Loucy (cell line): ENCODE measurements around the gene LSM7.

Experiments
- H2AFZ ChIP-seq: fragments of 200-600 bp; sonication (generic); 2 replicates; pipeline ENCODE4 v1.6.0; 2016; ENCODE audit warnings: antibody characterized with exemption, mild to moderate bottlenecking, low read length, moderate library complexity
- H3F3A ChIP-seq: fragments of 200-600 bp; 2 replicates; pipeline ENCODE4 v1.6.0; 2016; ENCODE audit warnings: antibody characterized with exemption, low read depth, mild to moderate bottlenecking
- H3K27me3 ChIP-seq: fragments of 200-600 bp; sonication (generic); 2 replicates; pipeline ENCODE4 v1.6.1; 2014; ENCODE audit warnings: low read length, mild to moderate bottlenecking; ENCODE audit not compliant: insufficient read depth, poor library complexity, severe bottlenecking
- H3K36me3 ChIP-seq: fragments of 200-600 bp; sonication (generic); 2 replicates; pipeline ENCODE4 v1.6.1; 2016; ENCODE audit warnings: low read length; ENCODE audit not compliant: insufficient read depth
- H3K4me1 ChIP-seq: fragments of 200-600 bp; sonication (generic); 2 replicates; pipeline ENCODE4 v1.5.1; 2014; ENCODE audit warnings: low read length, mild to moderate bottlenecking; ENCODE audit not compliant: insufficient read depth, poor library complexity, severe bottlenecking
- H3K4me2 ChIP-seq: fragments of 200-600 bp; sonication (generic); 2 replicates; pipeline ENCODE4 v1.6.0; 2014; ENCODE audit warnings: antibody characterized with exemption, low read length, low read depth, mild to moderate bottlenecking; ENCODE audit not compliant: poor library complexity, severe bottlenecking
- H3K4me3 ChIP-seq: fragments of 200-600 bp; sonication (generic); 2 replicates; pipeline ENCODE4 v1.5.1; 2014; ENCODE audit warnings: low read length, mild to moderate bottlenecking, mixed read lengths; ENCODE audit not compliant: poor library complexity, severe bottlenecking
- H3K79me2 ChIP-seq: fragments of 200-600 bp; sonication (generic); 2 replicates; pipeline ENCODE4 v1.6.1; 2014; ENCODE audit warnings: low read length; ENCODE audit not compliant: insufficient read depth
- H3K9ac ChIP-seq: fragments of 200-600 bp; sonication (generic); 2 replicates; pipeline ENCODE4 v1.6.0; 2014; ENCODE audit warnings: mild to moderate bottlenecking, low read depth, low read length, moderate library complexity; ENCODE audit not compliant: poor library complexity, severe bottlenecking
- H3K9me2 ChIP-seq: fragments of 200-600 bp; sonication (generic); replicated peaks from 2 replicates; pipeline ENCODE4 v1.6.1; 2016; ENCODE audit warnings: low read depth, low read length, mixed read lengths
- H3K9me3 ChIP-seq: fragments of 200-600 bp; sonication (generic); 2 replicates; pipeline ENCODE4 v1.6.1; 2014; ENCODE audit warnings: mild to moderate bottlenecking, antibody characterized with exemption, low read length, low read depth; ENCODE audit not compliant: insufficient read depth
- H4K20me1 ChIP-seq: fragments of 200-600 bp; sonication (generic); 2 replicates; pipeline ENCODE4 v1.6.0; 2014; ENCODE audit warnings: antibody characterized with exemption, low read length, mild to moderate bottlenecking; ENCODE audit not compliant: insufficient read depth, poor library complexity, severe bottlenecking
- EZH2phosphoT487 ChIP-seq: fragments of 200-600 bp; IDR thresholded peaks from 2 replicates; pipeline ENCODE4 v1.6.1; 2018; ENCODE audit warnings: antibody characterized with exemption, mild to moderate bottlenecking, moderate library complexity, borderline replicate concordance
- TF ChIP-seq, protein P1 (sequence below): fragments of 200-600 bp; sonication (generic); conservative IDR thresholded peaks from 2 replicates; pipeline ENCODE4 v1.5.1; 2014; ENCODE audit warnings: mild to moderate bottlenecking, antibody characterized with exemption, low read length

Gene LSM7

DNA sequence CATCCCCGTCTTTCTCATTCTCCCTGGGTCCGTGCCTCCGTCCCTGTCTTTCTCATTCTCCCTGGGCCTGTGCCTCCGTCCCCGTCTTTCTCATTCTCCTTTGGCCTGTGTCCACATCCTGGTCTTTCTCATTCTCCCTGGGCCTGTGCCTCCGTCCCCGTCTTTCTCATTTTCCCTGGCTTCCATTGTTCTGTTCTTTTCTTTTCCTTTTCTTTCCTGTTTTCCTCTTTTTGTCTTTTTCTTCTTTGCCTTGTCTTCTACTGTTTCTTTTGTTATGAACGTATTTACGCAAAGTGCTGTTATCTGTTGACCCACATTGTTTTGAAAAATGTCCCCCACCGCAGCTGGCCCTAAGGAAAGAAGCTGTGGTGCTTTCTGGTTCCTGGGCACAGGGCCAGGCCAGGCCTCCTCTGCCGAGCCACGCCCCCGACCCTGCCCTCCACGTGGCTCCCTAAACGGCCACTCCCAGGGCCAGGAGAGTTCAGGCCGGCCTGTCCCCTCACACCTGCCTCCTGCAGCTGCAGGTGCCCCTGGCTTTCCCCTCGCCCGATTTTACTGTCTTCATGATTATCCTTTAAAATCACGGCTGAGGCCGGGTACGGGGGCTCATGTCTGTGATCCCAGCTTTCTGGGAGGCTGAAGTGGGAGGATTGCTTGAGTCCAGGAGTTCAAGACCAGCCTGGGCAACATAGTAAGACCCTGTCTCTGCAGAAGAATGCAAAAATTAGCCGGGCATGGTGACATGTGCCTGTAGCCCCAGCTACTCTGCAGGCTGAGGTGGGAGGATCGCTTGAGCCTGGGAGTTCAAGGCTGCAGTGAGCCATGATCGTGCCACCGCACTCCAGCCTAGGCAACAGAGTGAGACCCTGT lies 17.6 kb upstream of the LSM7 start:
- no peaks in the 10 kb centered on the region for H3K9me3 ChIP-seq
- no peak overlapping the region for H3K4me2 ChIP-seq
- no peak overlapping the region for H3K4me3 ChIP-seq
- H2AFZ ChIP-seq, result no peak overlapping the region
- TF ChIP-seq, protein P1, sequence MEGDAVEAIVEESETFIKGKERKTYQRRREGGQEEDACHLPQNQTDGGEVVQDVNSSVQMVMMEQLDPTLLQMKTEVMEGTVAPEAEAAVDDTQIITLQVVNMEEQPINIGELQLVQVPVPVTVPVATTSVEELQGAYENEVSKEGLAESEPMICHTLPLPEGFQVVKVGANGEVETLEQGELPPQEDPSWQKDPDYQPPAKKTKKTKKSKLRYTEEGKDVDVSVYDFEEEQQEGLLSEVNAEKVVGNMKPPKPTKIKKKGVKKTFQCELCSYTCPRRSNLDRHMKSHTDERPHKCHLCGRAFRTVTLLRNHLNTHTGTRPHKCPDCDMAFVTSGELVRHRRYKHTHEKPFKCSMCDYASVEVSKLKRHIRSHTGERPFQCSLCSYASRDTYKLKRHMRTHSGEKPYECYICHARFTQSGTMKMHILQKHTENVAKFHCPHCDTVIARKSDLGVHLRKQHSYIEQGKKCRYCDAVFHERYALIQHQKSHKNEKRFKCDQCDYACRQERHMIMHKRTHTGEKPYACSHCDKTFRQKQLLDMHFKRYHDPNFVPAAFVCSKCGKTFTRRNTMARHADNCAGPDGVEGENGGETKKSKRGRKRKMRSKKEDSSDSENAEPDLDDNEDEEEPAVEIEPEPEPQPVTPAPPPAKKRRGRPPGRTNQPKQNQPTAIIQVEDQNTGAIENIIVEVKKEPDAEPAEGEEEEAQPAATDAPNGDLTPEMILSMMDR, result no peak
- no peak for TF ChIP-seq EZH2phosphoT487
- H3K9me2 ChIP-seq, result no peaks in the 10 kb centered on the region
- no peaks in the 10 kb centered on the region for H3F3A ChIP-seq
- H3K27me3 ChIP-seq, result no peaks in the 10 kb centered on the region
- no peaks in the 10 kb centered on the region for H3K79me2 ChIP-seq
- H4K20me1 ChIP-seq, result no peaks in the 10 kb centered on the region
- H3K9ac ChIP-seq, result no peak overlapping the region
- no peaks in the 10 kb centered on the region for H3K4me1 ChIP-seq
- H3K36me3 ChIP-seq, result peaks cover 19% of the 10 kb centered on the region; the same call in 1 of the 2 replicates

- H3K9me3 ChIP-seq, result no peaks in the 10 kb centered on the region
- no peak overlapping the region for H3K4me3 ChIP-seq
- H3K27me3 ChIP-seq, result no peaks in the 10 kb centered on the region
- H4K20me1 ChIP-seq, result no peaks in the 10 kb centered on the region
- no peaks in the 10 kb centered on the region for H3K79me2 ChIP-seq
- H3K36me3 ChIP-seq, result peaks cover 20% of the 10 kb centered on the region; the same call in 1 of the 2 replicates
- no peak overlapping the region for H3K9ac ChIP-seq
- no peak overlapping the region for H3K4me2 ChIP-seq
- H3K4me1 ChIP-seq, result no peaks in the 10 kb centered on the region
- H2AFZ ChIP-seq, result no peak overlapping the region
- TF ChIP-seq EZH2phosphoT487, result no peak
- TF ChIP-seq, protein P1, result no peak
- no peaks in the 10 kb centered on the region for H3F3A ChIP-seq
- no peaks in the 10 kb centered on the region for H3K9me2 ChIP-seq
These were observed 16.7 kb upstream of the LSM7 start for GRCh38 chr19:2345076-2345475.

DNA sequence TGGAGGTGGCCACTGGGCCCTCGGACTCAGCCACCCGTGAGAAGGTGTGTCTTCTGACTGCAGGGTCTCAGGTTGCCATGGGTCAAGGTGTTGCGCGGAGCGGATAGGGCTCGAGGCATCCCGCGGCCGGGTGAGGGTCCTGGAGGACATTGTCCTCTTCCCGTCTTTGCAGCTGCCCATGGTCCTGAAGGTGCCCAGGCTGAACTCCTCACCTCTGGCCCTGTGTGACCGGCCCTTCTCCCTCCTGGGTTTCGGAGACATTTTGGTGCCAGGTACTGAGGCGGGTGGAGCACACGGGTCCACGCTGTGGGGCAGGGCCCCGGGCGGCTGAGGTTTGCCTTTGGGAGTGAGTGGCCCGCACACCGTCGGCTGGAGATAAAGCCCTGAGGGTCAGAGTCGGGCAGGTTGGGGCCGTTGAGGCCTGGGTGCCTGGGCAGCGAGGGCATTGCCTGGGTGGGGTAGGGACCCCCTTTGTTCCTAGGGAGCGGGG lies 16.0 kb upstream of the LSM7 start:
- no peaks in the 10 kb centered on the region for H3K27me3 ChIP-seq
- no peak overlapping the region for H3K9ac ChIP-seq
- no peak overlapping the region for H2AFZ ChIP-seq
- H3K4me2 ChIP-seq, result no peak overlapping the region
- peaks cover 20% of the 10 kb centered on the region; the same call in 1 of the 2 replicates for H3K36me3 ChIP-seq
- TF ChIP-seq EZH2phosphoT487, result no peak
- TF ChIP-seq, protein P1, result no peak
- H3K9me2 ChIP-seq, result no peaks in the 10 kb centered on the region
- no peaks in the 10 kb centered on the region for H3F3A ChIP-seq
- H3K79me2 ChIP-seq, result no peaks in the 10 kb centered on the region
- no peaks in the 10 kb centered on the region for H4K20me1 ChIP-seq
- no peak overlapping the region for H3K4me3 ChIP-seq
- no peaks in the 10 kb centered on the region for H3K4me1 ChIP-seq
- no peaks in the 10 kb centered on the region for H3K9me3 ChIP-seq
